Uterus (tissue), 2 donors: Measurements from ENCODE around the gene MAN2A1.

Source experiments
- POLR2A ChIP-seq, 2 donors: fragments of 450-650 bp; IDR thresholded peaks; one replicate each; pipeline ENCODE4 v1.6.1; 2016; ENCODE audit warnings: antibody characterized with exemption in 2 of 2, mild to moderate bottlenecking in 1 of 2, moderate library complexity in 1 of 2
- TF ChIP-seq, protein P1 (sequence below), 4 experiments: fragments of 200-600 bp in 2 of 4; fragments of 450-650 bp in 2 of 4; sonication (generic) in 2 of 4; IDR thresholded peaks; one replicate each; pipeline ENCODE4 v1.5.1; 2016 to 2019; ENCODE audit warnings: antibody characterized with exemption in 4 of 4, mild to moderate bottlenecking in 2 of 4, moderate library complexity in 1 of 4

DNA sequence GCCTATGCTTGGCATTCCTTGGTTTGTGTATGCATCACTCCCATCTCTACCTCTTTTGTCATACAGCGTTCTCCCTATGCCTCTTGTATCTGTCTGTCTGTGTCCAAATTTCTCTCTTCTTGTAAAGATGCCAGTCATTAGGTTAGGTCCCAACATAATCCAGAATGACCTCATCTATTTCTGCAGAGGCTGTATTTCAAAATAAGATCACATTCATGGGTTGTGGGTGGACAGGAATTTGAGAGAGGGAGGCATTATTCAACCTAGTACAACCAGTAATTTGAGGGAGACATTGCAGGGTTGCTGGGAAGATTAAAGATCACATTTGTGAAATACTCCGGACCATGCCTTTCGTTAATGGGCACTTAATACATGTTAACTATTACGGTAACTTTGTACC, 155.0 kb downstream of the MAN2A1 start:
- TF ChIP-seq, protein P1, sequence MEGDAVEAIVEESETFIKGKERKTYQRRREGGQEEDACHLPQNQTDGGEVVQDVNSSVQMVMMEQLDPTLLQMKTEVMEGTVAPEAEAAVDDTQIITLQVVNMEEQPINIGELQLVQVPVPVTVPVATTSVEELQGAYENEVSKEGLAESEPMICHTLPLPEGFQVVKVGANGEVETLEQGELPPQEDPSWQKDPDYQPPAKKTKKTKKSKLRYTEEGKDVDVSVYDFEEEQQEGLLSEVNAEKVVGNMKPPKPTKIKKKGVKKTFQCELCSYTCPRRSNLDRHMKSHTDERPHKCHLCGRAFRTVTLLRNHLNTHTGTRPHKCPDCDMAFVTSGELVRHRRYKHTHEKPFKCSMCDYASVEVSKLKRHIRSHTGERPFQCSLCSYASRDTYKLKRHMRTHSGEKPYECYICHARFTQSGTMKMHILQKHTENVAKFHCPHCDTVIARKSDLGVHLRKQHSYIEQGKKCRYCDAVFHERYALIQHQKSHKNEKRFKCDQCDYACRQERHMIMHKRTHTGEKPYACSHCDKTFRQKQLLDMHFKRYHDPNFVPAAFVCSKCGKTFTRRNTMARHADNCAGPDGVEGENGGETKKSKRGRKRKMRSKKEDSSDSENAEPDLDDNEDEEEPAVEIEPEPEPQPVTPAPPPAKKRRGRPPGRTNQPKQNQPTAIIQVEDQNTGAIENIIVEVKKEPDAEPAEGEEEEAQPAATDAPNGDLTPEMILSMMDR (IDR thresholded peaks at IDR 0.05): no peak
- no peak for TF ChIP-seq POLR2A (IDR thresholded peaks at IDR 0.05)
